ENCODE results near the gene GOPC. TPM values are rescaled to one million over a fixed set of nuclear protein-coding genes. Genes with fewer than 3 reads are reported as not detected.
"Not testable (repeated sequence)": the region's sequence is repeated elsewhere in the genome, so short reads cannot be mapped to it uniquely, and the experiment has no call there.

GOPC gene
- 18.1 TPM for total RNA-seq
- long read RNA-seq, full-length matches to known transcripts: 19 of 22 reads
- long read RNA-seq, partial matches to known transcripts: 2 of 22 reads
- long read RNA-seq, other reads (novel, unspliced or antisense): 1 of 22 reads

GRCh38 chr6:117602151-117602898 is at the start of gene GOPC:
GOPC (minus strand) TSS chr6:117602511; CDS start chr6:117602288, 223 bp downstream.
- ATAC-seq (peak; percentile 100), DNase-seq (ENCODE audit: missing footprints) (peak; percentile 98)
- intact Hi-C loops (cut with DNase I): loop anchor here (2.0 to 5.0 kb wide), 4 partner anchors 55 to 150 kb away; partner anchors contain the start of genes DCBLD1 and NUS1

- ATAC-seq; intact Hi-C loops (cut with DNase I); DNase-seq (ENCODE audit: missing footprints): not testable (repeated sequence)
These were observed 49.7 kb upstream of the GOPC start for GRCh38 chr6:117651984-117652383.

GRCh38 chr6:117642976-117643375 is 40.7 kb upstream of the GOPC start:
- intact Hi-C loops (cut with DNase I): no loop called here
- DNase-seq (ENCODE audit: missing footprints) (no peak), ATAC-seq (no peak)

- no peak for ATAC-seq
- intact Hi-C loops (cut with DNase I): no loop called here
- DNase-seq (ENCODE audit: missing footprints): no peak
These were observed 35.5 kb upstream of the GOPC start for GRCh38 chr6:117637770-117638169.

- ATAC-seq (no peak), DNase-seq (ENCODE audit: missing footprints) (no peak)
- intact Hi-C loops (cut with DNase I): no loop called here
These were observed 26.9 kb upstream of the GOPC start for GRCh38 chr6:117629119-117629660.

- ATAC-seq (no peak), DNase-seq (ENCODE audit: missing footprints) (no peak)
- intact Hi-C loops (cut with DNase I): no loop called here
These were observed 25.2 kb upstream of the GOPC start for GRCh38 chr6:117627533-117627932.

GRCh38 chr6:117624869-117625481 is 22.7 kb upstream of the GOPC start:
- ATAC-seq: no peak
- intact Hi-C loops (cut with DNase I): no loop called here
- no peak for DNase-seq (ENCODE audit: missing footprints)

GRCh38 chr6:117619178-117619577 is 16.9 kb upstream of the GOPC start:
- ATAC-seq: no peak
- intact Hi-C loops (cut with DNase I): no loop called here
- no peak for DNase-seq (ENCODE audit: missing footprints)

GRCh38 chr6:117617210-117618035 is 15.1 kb upstream of the GOPC start:
- intact Hi-C loops (cut with DNase I): no loop called here
- DNase-seq (ENCODE audit: missing footprints) (no peak), ATAC-seq (no peak)

- no peak for ATAC-seq
- DNase-seq (ENCODE audit: missing footprints): no peak
- intact Hi-C loops (cut with DNase I): no loop called here
These were observed 14.3 kb upstream of the GOPC start for GRCh38 chr6:117616391-117617209.

- no peak for DNase-seq (ENCODE audit: missing footprints)
- intact Hi-C loops (cut with DNase I): no loop called here
- ATAC-seq: no peak
These were observed 13.6 kb upstream of the GOPC start for GRCh38 chr6:117615750-117616390.

GRCh38 chr6:117613920-117614560 is 11.7 kb upstream of the GOPC start:
- no peak for ATAC-seq
- no peak for DNase-seq (ENCODE audit: missing footprints)
- intact Hi-C loops (cut with DNase I): no loop called here

GRCh38 chr6:117607511-117607910 is 5.2 kb upstream of the GOPC start:
- intact Hi-C loops (cut with DNase I): no loop called here
- DNase-seq (ENCODE audit: missing footprints) (no peak), ATAC-seq (no peak)

- DNase-seq (ENCODE audit: missing footprints): no peak
- ATAC-seq: no peak
- intact Hi-C loops (cut with DNase I): loop anchor here (2.0 kb wide), 1 partner anchor 258 kb away; no protein-coding TSS in a partner anchor
These were observed 3.0 kb upstream of the GOPC start for GRCh38 chr6:117605169-117605826.

- DNase-seq (ENCODE audit: missing footprints) (no peak), ATAC-seq (no peak)
- intact Hi-C loops (cut with DNase I): loop anchor here (2.0 to 5.0 kb wide), 5 partner anchors 57 to 257 kb away; partner anchors contain the start of genes DCBLD1 and NUS1
These were observed 1.5 kb upstream of the GOPC start for GRCh38 chr6:117603821-117604220.

GRCh38 chr6:117602899-117603588 is 733 bp upstream of the GOPC start:
- no peak for ATAC-seq
- intact Hi-C loops (cut with DNase I): loop anchor here (2.0 to 5.0 kb wide), 4 partner anchors 56 to 151 kb away; partner anchors contain the start of genes DCBLD1 and NUS1
- DNase-seq (ENCODE audit: missing footprints): no peak
